ENCODE data around the gene SIRPB2. TPM values are rescaled to one million over a fixed set of nuclear protein-coding genes. Genes with fewer than 3 reads are reported as not detected.

The SIRPB2 gene
- total RNA-seq, 2 experiments from 2014 or later = not detected

DNA sequence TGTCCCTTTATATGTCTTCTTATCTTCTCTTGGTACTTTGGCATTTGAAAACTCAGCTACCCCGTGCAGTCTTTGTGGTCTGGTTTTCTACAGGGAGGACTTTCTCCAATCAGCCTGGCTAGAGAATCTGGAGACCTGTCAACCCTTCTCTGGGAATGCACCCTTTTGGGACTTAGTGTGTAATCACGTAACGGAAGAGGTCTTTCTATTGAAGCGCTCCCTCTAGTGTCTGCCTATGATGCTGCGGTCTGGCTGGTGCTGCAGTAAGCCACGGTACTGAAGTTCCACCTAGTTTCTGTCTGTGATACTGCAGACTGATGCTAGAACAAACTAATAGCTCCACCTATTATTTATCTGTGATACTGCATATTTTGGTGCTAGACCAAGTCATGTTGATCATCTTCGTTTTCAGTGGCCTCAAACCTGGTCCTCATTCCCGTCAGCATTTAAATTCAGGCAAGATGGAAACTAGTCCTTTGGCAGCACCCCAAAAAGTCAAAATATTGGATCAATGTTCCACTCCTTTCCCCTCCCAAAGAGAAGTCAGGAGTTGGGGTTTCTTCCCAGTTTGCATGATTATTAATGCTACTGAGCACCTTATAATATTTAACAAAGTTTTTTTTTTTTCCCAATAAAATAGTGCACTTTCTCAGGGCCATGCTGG is 12.5 kb upstream of the SIRPB2 start:
- TF ChIP-seq CTCF (conservative IDR thresholded peaks at IDR 0.05; ENCODE audit: low read length) (peak; percentile 100), EZH2phosphoT487 (IDR thresholded peaks at IDR 0.05; ENCODE audit: borderline replicate concordance, low read depth, low read length) (no peak)
- ChIA-PET CTCF (ENCODE audit: unreplicated experiment) (interaction anchor here (0.5 to 2.1 kb wide), 11 partner anchors 12 to 537 kb away, joined by 3 to 6 read pairs (median 3); partner anchors contain the start of gene NSFL1C), POLR2A (interaction anchor here (0.6 to 1.4 kb wide), 3 partner anchors 10 to 53 kb away, joined by 3 read pairs; no protein-coding TSS in a partner anchor)
- no peaks in the 10 kb centered on the region for H3K4me1 ChIP-seq (ENCODE audit: insufficient read depth, low read length, poor library complexity, severe bottlenecking)
- no TSS peak for BruUV-seq (replicated peaks)
- H3K27ac ChIP-seq (ENCODE audit: low read depth, low read length, poor library complexity, severe bottlenecking) = no peak overlapping the region
- no peaks in the 10 kb centered on the region for H3K9me3 ChIP-seq (ENCODE audit: low read length)
- DNase-seq (ENCODE audit: low spot score) = peak; percentile 86
- H4K20me1 ChIP-seq (ENCODE audit: insufficient read depth, low read length) = no peaks in the 10 kb centered on the region
- no peaks in the 10 kb centered on the region for H3K36me3 ChIP-seq (ENCODE audit: insufficient read depth, low read length)
- H3K4me2 ChIP-seq (ENCODE audit: low read length) = no peak overlapping the region
- no peak overlapping the region for H3K4me3 ChIP-seq (ENCODE audit: low read depth, low read length, poor library complexity, severe bottlenecking)
- no peaks in the 10 kb centered on the region for H3K9me2 ChIP-seq (ENCODE audit: insufficient read depth, low read length)
- H3K79me2 ChIP-seq (ENCODE audit: insufficient read depth, low read depth, low read length) = no peaks in the 10 kb centered on the region
- no peak overlapping the region for H2AFZ ChIP-seq (ENCODE audit: low read length)
- intact Hi-C loops (cut with micrococcal nuclease; ENCODE audit: unreplicated experiment) = loop anchor here (1.0 to 2.0 kb wide), 5 partner anchors 29 to 273 kb away; no protein-coding TSS in a partner anchor

- POLR2A ChIA-PET = no interaction called here
- no peak overlapping the region for H3K4me3 ChIP-seq (ENCODE audit: low read depth, low read length, poor library complexity, severe bottlenecking)
- H4K20me1 ChIP-seq (ENCODE audit: insufficient read depth, low read length) = no peaks in the 10 kb centered on the region
- no peak for TF ChIP-seq CTCF (conservative IDR thresholded peaks at IDR 0.05; ENCODE audit: low read length)
- no peaks in the 10 kb centered on the region for H3K36me3 ChIP-seq (ENCODE audit: insufficient read depth, low read length)
- no peaks in the 10 kb centered on the region for H3K9me3 ChIP-seq (ENCODE audit: low read length)
- CTCF ChIA-PET (ENCODE audit: unreplicated experiment) = no interaction called here
- no peaks in the 10 kb centered on the region for H3K4me1 ChIP-seq (ENCODE audit: insufficient read depth, low read length, poor library complexity, severe bottlenecking)
- no peak overlapping the region for H3K4me2 ChIP-seq (ENCODE audit: low read length)
- H3K79me2 ChIP-seq (ENCODE audit: insufficient read depth, low read depth, low read length) = no peaks in the 10 kb centered on the region
- no peaks in the 10 kb centered on the region for H3K9me2 ChIP-seq (ENCODE audit: insufficient read depth, low read length)
- BruUV-seq (replicated peaks) = no TSS peak
- no peak overlapping the region for H2AFZ ChIP-seq (ENCODE audit: low read length)
- H3K27ac ChIP-seq (ENCODE audit: low read depth, low read length, poor library complexity, severe bottlenecking) = no peak overlapping the region
- no peak for DNase-seq (ENCODE audit: low spot score)
- intact Hi-C loops (cut with micrococcal nuclease; ENCODE audit: unreplicated experiment) = no loop called here
Observed at GRCh38 chr20:1500496-1500895, 9.3 kb upstream of the SIRPB2 start.

Data from OCI-LY7 (cell line).